GM23338 (cell line): ENCODE measurements around the gene ZNF628. TPM values are rescaled to one million over a fixed set of nuclear protein-coding genes. Genes with fewer than 3 reads are reported as not detected.

ENCODE experiments used
- ATAC-seq: fragments of 200-7000 bp; cut with Tn5 transposase; 3 replicates; pipeline ENCODE4 v1.9.1; 2020
- DNase-seq: peaks from one replicate; pipeline ENCODE4 v3.0.0-alpha.2; 2015; ENCODE audit warnings: low spot score
- H2AFZ ChIP-seq: fragments of 200-600 bp; sonication (generic); 2 replicates; pipeline ENCODE4 v1.8.0; 2016; ENCODE audit warnings: antibody characterized with exemption, mild to moderate bottlenecking, moderate library complexity
- H3F3A ChIP-seq: fragments of 200-600 bp; sonication (generic); replicated peaks from 2 replicates; pipeline ENCODE4 v1.8.0; 2017; ENCODE audit warnings: antibody characterized with exemption, mixed run types, low read depth
- H3K27ac ChIP-seq: fragments of 200-600 bp; sonication (generic); 2 replicates; pipeline ENCODE4 v1.6.1; 2016; ENCODE audit warnings: low read depth
- H3K27me3 ChIP-seq: fragments of 200-600 bp; sonication (generic); 2 replicates; pipeline ENCODE4 v1.8.0; 2016; ENCODE audit warnings: mild to moderate bottlenecking, mixed run types, moderate library complexity; ENCODE audit not compliant: insufficient read depth
- H3K36me3 ChIP-seq: fragments of 200-600 bp; sonication (generic); 2 replicates; pipeline ENCODE4 v1.8.0; 2016; ENCODE audit warnings: mild to moderate bottlenecking; ENCODE audit not compliant: insufficient read depth
- H3K4me1 ChIP-seq: fragments of 200-600 bp; sonication (generic); 2 replicates; pipeline ENCODE4 v1.8.0; 2016; ENCODE audit warnings: mild to moderate bottlenecking, moderate library complexity; ENCODE audit not compliant: insufficient read depth
- H3K4me2 ChIP-seq: fragments of 200-600 bp; sonication (generic); 2 replicates; pipeline ENCODE4 v1.7.1; 2017; ENCODE audit warnings: mixed run types
- H3K4me3 ChIP-seq: fragments of 200-600 bp; sonication (generic); 2 replicates; pipeline ENCODE4 v1.6.1; 2016; ENCODE audit warnings: mixed run types
- H3K79me2 ChIP-seq: fragments of 200-600 bp; sonication (generic); replicated peaks from 2 replicates; pipeline ENCODE4 v1.8.0; 2017; ENCODE audit warnings: mild to moderate bottlenecking; ENCODE audit not compliant: insufficient read depth
- H3K9me2 ChIP-seq: fragments of 200-600 bp; sonication (generic); 2 replicates; pipeline ENCODE4 v1.8.0; 2017; ENCODE audit not compliant: insufficient read depth
- H4K20me1 ChIP-seq: fragments of 200-600 bp; sonication (generic); replicated peaks from 2 replicates; pipeline ENCODE4 v1.8.0; 2017; ENCODE audit warnings: mild to moderate bottlenecking; ENCODE audit not compliant: insufficient read depth
- H3K27ac Mint-ChIP-seq: 2 replicates; pipeline ENCODE4 v1.8.0; 2020; ENCODE audit warnings: inconsistent platforms, mild to moderate bottlenecking, moderate library complexity, mixed read lengths
- H3K27me3 Mint-ChIP-seq: 3 replicates; pipeline ENCODE4 v1.8.0; 2022; ENCODE audit warnings: low read depth, mild to moderate bottlenecking, moderate library complexity, mixed read lengths, inconsistent platforms; ENCODE audit not compliant: insufficient read depth, poor library complexity
- H3K36me3 Mint-ChIP-seq: 3 replicates; pipeline ENCODE4 v1.8.0; 2021; ENCODE audit warnings: low read depth, mild to moderate bottlenecking, inconsistent platforms, moderate library complexity, mixed read lengths
- H3K4me1 Mint-ChIP-seq: 3 replicates; pipeline ENCODE4 v1.8.0; 2020; ENCODE audit warnings: mild to moderate bottlenecking, inconsistent platforms, mixed read lengths
- H3K4me3 Mint-ChIP-seq: 3 replicates; pipeline ENCODE4 v1.8.0; 2021; ENCODE audit warnings: moderate library complexity, mild to moderate bottlenecking, inconsistent platforms, mixed read lengths
- H3K9me3 Mint-ChIP-seq: 3 replicates; pipeline ENCODE4 v1.8.0; 2020; ENCODE audit warnings: moderate library complexity, mild to moderate bottlenecking, inconsistent platforms, mixed read lengths
- CREB1 ChIP-seq: fragments of 250-450 bp; sonication (Bioruptor Pico); IDR thresholded peaks from 2 replicates; pipeline ENCODE4 v1.5.0; 2020; ENCODE audit warnings: low read depth, mild to moderate bottlenecking, moderate library complexity
- CTCF ChIP-seq, 2 experiments: fragments of 200-600 bp in 1 of 2; sonication (generic) in 1 of 2; conservative IDR thresholded peaks; 2 replicates each; pipeline versions ENCODE4 v1.5.1 to v1.6.1; 2016 to 2017; ENCODE audit warnings: antibody characterized with exemption in 2 of 2, low read depth in 2 of 2, mild to moderate bottlenecking in 2 of 2, moderate library complexity in 1 of 2
- EZH2 ChIP-seq: fragments of 200-600 bp; sonication (generic); IDR thresholded peaks from one replicate; pipeline ENCODE4 v1.8.0; 2017; ENCODE audit warnings: antibody characterized with exemption, mild to moderate bottlenecking, low read depth; ENCODE audit not compliant: unreplicated experiment
- EZH2phosphoT487 ChIP-seq: fragments of 200-600 bp; sonication (generic); IDR thresholded peaks from one replicate; pipeline ENCODE4 v1.8.1; 2018; ENCODE audit warnings: antibody characterized with exemption; ENCODE audit not compliant: unreplicated experiment
- JUNB ChIP-seq: IDR thresholded peaks from one replicate; pipeline ENCODE4 v1.6.1; 2016; ENCODE audit warnings: antibody characterized with exemption; ENCODE audit not compliant: unreplicated experiment
- POLR2AphosphoS5 ChIP-seq: IDR thresholded peaks from 2 replicates; pipeline ENCODE4 v1.6.1; 2016; ENCODE audit warnings: antibody characterized with exemption, low read depth
- REST ChIP-seq: IDR thresholded peaks from one replicate; pipeline ENCODE4 v1.6.1; 2018; ENCODE audit warnings: antibody characterized with exemption; ENCODE audit not compliant: unreplicated experiment
- STAT1 ChIP-seq: IDR thresholded peaks from one replicate; pipeline ENCODE4 v1.6.1; 2016; ENCODE audit warnings: antibody characterized with exemption; ENCODE audit not compliant: unreplicated experiment
- ZNF331 ChIP-seq: fragments of 250-450 bp; sonication (Bioruptor Pico); IDR thresholded peaks from 2 replicates; pipeline ENCODE4 v1.5.0; 2020; ENCODE audit warnings: low read depth, mild to moderate bottlenecking, moderate library complexity
- polyA plus RNA-seq: library from polyadenylated mRNA; unstranded; fragments of >200 nt; fragmentation: Nextera tagmentation; extraction: Ambion mirVana; gene quantifications from 2 replicates; pipeline ENCODE4 v1.2.1, GENCODE V29; 2016
- total RNA-seq: library from RNA; depleted of rRNA; stranded (reverse); fragments of >200 nt; shearing (Covaris generic); gene quantifications from 2 replicates; pipeline ENCODE4 v1.2.3, GENCODE V29; 2014

The ZNF628 gene
- total and polyA plus RNA-seq, 2 experiments from 2014 or later, result 4.9 to 10.7 TPM

GRCh38 chr19:55484593-55485438, 8.4 kb downstream of the ZNF628 start, which contains the start of gene NAT14:
Gene NAT14 (plus strand): TSS chr19:55485188. CDS start chr19:55485709, 521 bp downstream.
- Mint-ChIP-seq H3K27me3 (peaks cover 14% of the 10 kb centered on the region), H3K27ac (peak within 1 kb of the TSS; percentile 97), H3K4me1 (peaks cover 29% of the 10 kb centered on the region), H3K36me3 (peaks cover 2% of the 10 kb centered on the region; the same call in 2 of the 3 replicates), H3K4me3 (peak within 1 kb of the TSS; percentile 91), H3K9me3 (no peaks in the 10 kb centered on the region; the same call in 2 of the 3 replicates)
- TF ChIP-seq POLR2AphosphoS5 (peak; percentile 74), CTCF (conservative IDR thresholded peaks at IDR 0.05; ENCODE audit: low read depth in 2 of 2) (no peak), JUNB (no peak), STAT1 (no peak), EZH2 (no peak), REST (no peak), EZH2phosphoT487 (no peak), CREB1 (CRISPR knock-in tag) (peak; percentile 95), ZNF331 (CRISPR knock-in tag) (no peak)
- peak within 1 kb of the TSS; percentile 80 for H3K4me3 ChIP-seq
- no peaks in the 10 kb centered on the region for H3K79me2 ChIP-seq
- H3K9me2 ChIP-seq, result no peaks in the 10 kb centered on the region
- H3F3A ChIP-seq, result peaks cover 17% of the 10 kb centered on the region
- no peaks in the 10 kb centered on the region for H4K20me1 ChIP-seq
- H3K36me3 ChIP-seq, result no peaks in the 10 kb centered on the region
- peaks cover 22% of the 10 kb centered on the region; the same call in 1 of the 2 replicates for H3K4me1 ChIP-seq
- H3K27me3 ChIP-seq, result no peaks in the 10 kb centered on the region
- ATAC-seq (peak; percentile 49), DNase-seq (peak; percentile 95)
- H3K4me2 ChIP-seq, result peak within 1 kb of the TSS; percentile 95
- H2AFZ ChIP-seq, result 0 out of 2 replicates have a peak within 1 kb of the TSS, but pooled peaks have one; percentile 47
- H3K27ac ChIP-seq, result peak within 1 kb of the TSS; percentile 74; the same call in 1 of the 2 replicates
